DND-41 (cell line): ENCODE data around the gene CPED1.

ENCODE experiments used
- EZH2 ChIP-seq: IDR thresholded peaks from 3 replicates; pipeline ENCODE4 v1.6.1; 2012; ENCODE audit warnings: borderline replicate concordance, low read depth, mild to moderate bottlenecking, moderate library complexity, low read length, inconsistent platforms; ENCODE audit not compliant: severe bottlenecking
- TF ChIP-seq, protein P1 (sequence below): IDR thresholded peaks from 2 replicates; pipeline ENCODE4 v1.5.1; 2012; ENCODE audit warnings: borderline replicate concordance, low read length, moderate library complexity, mild to moderate bottlenecking; ENCODE audit not compliant: poor library complexity, severe bottlenecking; ENCODE audit errors: extremely low read depth

DNA sequence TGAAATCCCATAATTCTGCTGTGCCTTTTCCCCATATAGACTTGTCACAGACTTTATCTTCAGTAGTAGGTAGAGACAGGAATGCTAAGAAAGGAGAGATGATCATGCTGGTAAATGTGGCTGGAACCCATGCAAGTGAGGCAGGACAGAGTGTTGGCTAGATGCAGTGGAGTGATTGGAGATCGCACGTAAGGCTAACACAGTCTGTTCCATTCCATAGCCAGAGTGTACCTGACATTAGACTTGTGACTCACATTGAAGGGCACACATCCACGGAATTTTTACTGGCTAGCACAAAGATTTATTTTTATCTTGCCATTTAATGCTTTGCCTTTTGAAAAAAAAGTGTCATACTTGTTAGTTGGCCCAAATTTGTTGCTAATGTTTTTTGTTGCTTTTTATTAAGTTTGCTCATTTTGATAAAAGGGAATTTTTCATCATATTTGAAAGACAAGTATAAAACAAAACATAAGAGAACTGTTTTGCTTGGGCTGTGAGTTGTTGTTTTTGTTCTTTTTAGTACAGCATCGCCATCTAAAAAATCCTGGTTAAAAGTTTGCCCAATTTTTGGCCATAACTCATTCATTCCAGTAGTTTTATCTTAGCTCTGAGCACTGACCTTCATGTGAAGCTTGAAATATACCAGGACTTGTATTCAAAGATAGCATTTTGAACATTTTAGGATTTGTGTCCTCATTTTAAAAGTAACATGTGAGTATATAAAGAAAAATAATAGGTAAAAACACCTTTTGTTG is 81.0 kb downstream of the CPED1 start:
- TF ChIP-seq, protein P1, sequence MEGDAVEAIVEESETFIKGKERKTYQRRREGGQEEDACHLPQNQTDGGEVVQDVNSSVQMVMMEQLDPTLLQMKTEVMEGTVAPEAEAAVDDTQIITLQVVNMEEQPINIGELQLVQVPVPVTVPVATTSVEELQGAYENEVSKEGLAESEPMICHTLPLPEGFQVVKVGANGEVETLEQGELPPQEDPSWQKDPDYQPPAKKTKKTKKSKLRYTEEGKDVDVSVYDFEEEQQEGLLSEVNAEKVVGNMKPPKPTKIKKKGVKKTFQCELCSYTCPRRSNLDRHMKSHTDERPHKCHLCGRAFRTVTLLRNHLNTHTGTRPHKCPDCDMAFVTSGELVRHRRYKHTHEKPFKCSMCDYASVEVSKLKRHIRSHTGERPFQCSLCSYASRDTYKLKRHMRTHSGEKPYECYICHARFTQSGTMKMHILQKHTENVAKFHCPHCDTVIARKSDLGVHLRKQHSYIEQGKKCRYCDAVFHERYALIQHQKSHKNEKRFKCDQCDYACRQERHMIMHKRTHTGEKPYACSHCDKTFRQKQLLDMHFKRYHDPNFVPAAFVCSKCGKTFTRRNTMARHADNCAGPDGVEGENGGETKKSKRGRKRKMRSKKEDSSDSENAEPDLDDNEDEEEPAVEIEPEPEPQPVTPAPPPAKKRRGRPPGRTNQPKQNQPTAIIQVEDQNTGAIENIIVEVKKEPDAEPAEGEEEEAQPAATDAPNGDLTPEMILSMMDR, result no peak
- no peak for TF ChIP-seq EZH2
